GM19455 (cell line): ENCODE results near the gene SFRP2.

ENCODE experiments used
- ATAC-seq: cut with Tn5 transposase; IDR thresholded peaks from one replicate; pipeline ENCODE4 v1.9.1; 2021; ENCODE audit not compliant: unreplicated experiment

SFRP2 gene

GRCh38 chr4:153777421-153777820, 11.5 kb downstream of the SFRP2 start:
- no peak for ATAC-seq

- ATAC-seq = no peak
Observed at GRCh38 chr4:153776601-153777000, 12.3 kb downstream of the SFRP2 start.

DNA sequence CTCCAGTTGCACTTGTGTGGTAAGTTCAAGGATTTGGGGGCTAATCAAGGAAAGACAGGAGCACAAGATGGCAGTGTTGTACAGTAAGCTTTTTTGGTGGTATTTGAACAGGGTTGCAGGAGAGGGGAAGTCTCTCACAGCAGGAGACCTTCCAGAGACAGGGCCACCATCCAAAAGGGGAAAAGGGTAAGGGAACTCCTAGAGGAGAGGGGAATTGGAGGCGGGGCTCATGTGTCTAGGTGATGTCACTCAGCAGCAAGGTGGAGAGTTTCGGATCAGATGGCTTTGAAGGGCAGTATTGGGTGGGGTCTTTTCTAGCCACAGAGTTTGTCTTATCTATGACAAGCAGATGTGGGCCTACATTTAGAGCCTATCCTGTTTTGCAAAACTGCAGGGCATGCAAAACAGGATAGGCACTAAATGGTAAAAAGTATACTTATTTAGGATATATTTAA, 15.6 kb downstream of the SFRP2 start:
- ATAC-seq = no peak

GRCh38 chr4:153771046-153771445, 17.8 kb downstream of the SFRP2 start:
- ATAC-seq = no peak

DNA sequence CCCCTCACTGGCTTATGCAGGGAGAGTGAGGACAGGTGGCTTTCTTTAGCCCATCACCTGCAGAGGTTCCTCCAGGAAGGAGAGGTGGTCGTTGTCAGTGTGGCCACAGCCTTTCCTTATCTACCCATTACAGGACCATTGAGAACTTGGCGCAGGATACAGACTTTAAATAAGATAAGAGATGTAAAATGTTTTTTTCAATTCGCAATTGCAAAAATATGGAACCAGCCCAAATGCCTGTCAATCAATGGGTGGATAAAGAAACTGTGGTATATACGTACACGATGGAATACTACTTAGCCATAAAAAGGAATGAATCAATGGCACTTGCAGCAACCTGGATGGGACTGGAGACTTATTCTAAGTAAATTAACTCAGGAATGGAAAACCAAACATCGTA, 22.1 kb downstream of the SFRP2 start:
- no peak for ATAC-seq

GRCh38 chr4:153765894-153766293, 23.0 kb downstream of the SFRP2 start:
- no peak for ATAC-seq

- no peak for ATAC-seq
Observed at GRCh38 chr4:153764601-153765368, 24.1 kb downstream of the SFRP2 start.

- ATAC-seq = no peak
Observed at GRCh38 chr4:153763404-153763803, 25.5 kb downstream of the SFRP2 start.

DNA sequence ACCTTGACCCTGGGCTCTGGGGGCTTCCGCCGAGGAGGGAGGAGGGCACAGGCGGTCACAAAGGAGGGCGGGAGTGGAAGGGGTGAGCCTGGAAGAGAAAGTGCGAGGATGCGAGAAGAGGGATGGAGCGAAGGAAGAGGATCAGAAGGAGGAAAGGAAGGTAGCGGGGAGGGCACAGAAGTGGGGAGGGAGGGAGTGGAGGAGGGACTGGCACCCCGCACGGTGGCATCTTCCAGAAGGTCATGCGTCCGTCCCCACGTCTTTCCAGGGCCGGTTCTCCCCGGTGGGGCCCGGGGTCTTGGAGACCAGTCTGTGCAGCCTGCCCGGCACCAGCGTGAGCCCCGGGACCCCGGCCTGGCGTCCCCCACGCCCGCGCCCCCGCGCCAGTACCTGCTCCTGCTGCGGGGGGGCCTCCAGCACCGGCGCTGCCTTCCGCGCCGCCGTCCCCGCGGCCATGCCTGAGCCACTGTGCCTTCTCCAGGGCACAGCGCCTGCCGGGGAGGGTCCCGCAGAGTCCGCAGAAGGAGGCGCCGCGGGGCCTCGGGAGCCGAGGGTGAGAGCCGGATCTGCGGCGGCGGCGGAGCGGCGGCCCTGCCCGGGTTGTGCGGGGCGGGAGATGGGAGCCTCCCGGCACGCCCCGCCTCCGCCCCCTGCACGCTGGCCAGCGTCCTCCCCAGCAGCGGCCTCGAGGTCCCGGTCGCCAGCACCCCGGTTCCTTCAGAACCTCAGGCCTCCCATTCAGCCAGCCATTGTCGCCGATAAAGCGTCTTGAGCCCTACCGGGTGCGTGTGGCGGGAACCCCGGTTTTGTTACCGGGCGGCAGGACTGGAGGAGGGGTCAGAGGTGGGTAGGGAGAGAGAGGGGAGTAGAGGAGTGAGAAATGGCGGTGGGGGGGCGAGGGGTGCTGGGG, 29.2 kb downstream of the SFRP2 start, which contains the start of gene RNF175:
Gene RNF175 (minus strand): TSS at position 618 of the 910 bp plus-strand sequence. CDS start 162 bp downstream, at position 456.
- no peak for ATAC-seq

GRCh38 chr4:153758688-153759406, 30.0 kb downstream of the SFRP2 start:
- ATAC-seq = no peak

DNA sequence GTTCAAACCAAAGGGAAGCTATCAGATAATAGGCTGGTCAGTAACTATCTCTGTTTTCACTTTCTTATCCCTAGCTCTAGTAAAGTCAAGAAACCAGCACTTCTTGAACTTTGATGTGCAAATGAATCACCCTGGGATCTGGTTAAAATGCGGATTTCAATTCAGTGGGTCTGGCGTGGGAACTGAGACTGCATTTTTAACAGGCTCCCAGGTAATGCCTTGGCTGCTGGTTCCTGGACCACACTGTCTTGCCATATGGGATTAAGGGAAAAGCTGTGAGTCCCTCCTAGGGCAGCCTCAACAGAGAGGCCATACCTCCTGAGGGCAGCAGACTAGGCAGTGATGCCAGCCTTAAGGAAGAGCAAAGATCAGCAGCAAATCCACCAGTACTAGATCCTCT, 30.7 kb downstream of the SFRP2 start:
- no peak for ATAC-seq

- ATAC-seq = no peak
Observed at GRCh38 chr4:153757407-153757806, 31.5 kb downstream of the SFRP2 start.

- no peak for ATAC-seq
Observed at GRCh38 chr4:153755186-153755585, 33.7 kb downstream of the SFRP2 start.

DNA sequence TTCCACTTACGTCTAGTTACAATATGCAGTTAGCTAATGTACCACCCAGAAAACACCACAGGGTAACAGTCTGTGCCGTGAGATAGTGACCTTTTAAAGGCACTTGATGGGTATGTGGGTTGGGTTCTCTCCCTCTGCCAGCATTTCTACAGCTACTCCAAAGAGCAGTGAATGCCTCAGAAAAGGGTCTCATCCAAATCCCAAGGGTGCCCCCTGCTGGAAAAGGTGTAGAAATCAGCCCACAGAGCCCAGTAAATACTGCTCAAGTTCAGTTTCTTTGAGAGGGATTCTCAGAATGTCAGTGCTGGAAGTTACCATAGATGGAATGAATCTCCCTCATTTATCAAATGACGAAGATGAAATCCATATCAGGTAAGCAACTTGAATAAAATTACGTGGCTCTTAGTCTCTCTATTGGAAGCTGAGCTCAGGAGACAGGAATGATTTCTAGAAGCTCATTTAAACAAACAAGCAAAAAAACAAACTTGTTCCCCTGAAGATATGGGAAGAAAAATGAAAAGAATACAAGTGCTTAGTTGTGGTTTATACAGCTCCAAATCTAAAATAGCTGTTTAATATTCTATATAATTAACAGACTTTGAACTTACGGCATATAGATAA, 38.6 kb downstream of the SFRP2 start:
- ATAC-seq = no peak

GRCh38 chr4:153748378-153748777, 40.5 kb downstream of the SFRP2 start:
- no peak for ATAC-seq

- no peak for ATAC-seq
Observed at GRCh38 chr4:153747406-153747955, 41.4 kb downstream of the SFRP2 start.

- ATAC-seq = no peak
Observed at GRCh38 chr4:153745651-153746050, 43.2 kb downstream of the SFRP2 start.

DNA sequence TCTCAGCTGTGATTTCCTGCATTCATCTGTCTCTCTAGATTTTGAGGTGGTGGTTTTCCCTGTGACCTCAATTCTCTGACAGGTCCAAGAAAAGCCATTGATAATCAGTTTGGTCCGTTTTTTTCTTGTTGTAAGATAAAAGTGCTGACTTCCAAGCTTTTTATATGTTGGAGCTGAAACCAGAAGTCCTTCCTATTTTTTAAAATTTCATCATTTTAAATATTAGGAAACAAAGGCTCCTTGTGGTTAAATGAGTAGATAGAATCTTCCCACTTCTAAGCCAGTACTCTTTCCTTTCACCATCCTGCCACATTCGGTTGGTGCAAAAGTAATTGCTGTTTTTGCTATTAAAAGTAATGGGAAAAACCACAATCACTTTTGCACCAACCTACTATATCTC, 47.3 kb downstream of the SFRP2 start:
- no peak for ATAC-seq

- ATAC-seq = no peak
Observed at GRCh38 chr4:153735906-153736461, 52.9 kb downstream of the SFRP2 start.
